KMS-11 (cell line): ENCODE results near the gene ABCA8.

Source experiments
- H2AFZ ChIP-seq: fragments of 200-600 bp; sonication (generic); 2 replicates; pipeline ENCODE4 v1.6.1; 2016; ENCODE audit warnings: antibody characterized with exemption, mixed run types, low read depth
- H3K27ac ChIP-seq: fragments of 200-600 bp; sonication (generic); 2 replicates; pipeline ENCODE4 v1.6.1; 2016; ENCODE audit warnings: mild to moderate bottlenecking, mixed run types
- H3K27me3 ChIP-seq: fragments of 200-600 bp; sonication (generic); 2 replicates; pipeline ENCODE4 v1.6.1; 2017; ENCODE audit warnings: mild to moderate bottlenecking, low read depth, mixed run types, moderate library complexity; ENCODE audit not compliant: insufficient read depth
- H3K36me3 ChIP-seq: fragments of 200-600 bp; sonication (generic); 2 replicates; pipeline ENCODE4 v1.6.1; 2017; ENCODE audit warnings: mild to moderate bottlenecking, mixed run types; ENCODE audit not compliant: insufficient read depth
- H3K4me1 ChIP-seq: fragments of 200-600 bp; sonication (generic); 2 replicates; pipeline ENCODE4 v1.6.1; 2016; ENCODE audit warnings: mild to moderate bottlenecking, low read depth, mixed run types; ENCODE audit not compliant: poor library complexity, severe bottlenecking
- H3K4me2 ChIP-seq: fragments of 200-600 bp; sonication (generic); 2 replicates; pipeline ENCODE4 v1.7.0; 2016; ENCODE audit warnings: mild to moderate bottlenecking, mixed run types
- H3K4me3 ChIP-seq: fragments of 200-600 bp; sonication (generic); IDR thresholded peaks from 2 replicates; pipeline ENCODE4 v1.6.1; 2017; ENCODE audit warnings: low read depth, low read length, mixed read lengths; ENCODE audit not compliant: insufficient read depth
- H3K79me2 ChIP-seq: fragments of 200-600 bp; sonication (generic); 2 replicates; pipeline ENCODE4 v1.6.1; 2016; ENCODE audit warnings: low read depth, mixed run types; ENCODE audit not compliant: insufficient read depth
- H3K9ac ChIP-seq: fragments of 200-600 bp; sonication (generic); 2 replicates; pipeline ENCODE4 v1.6.1; 2016; ENCODE audit warnings: mild to moderate bottlenecking, mixed run types
- H4K20me1 ChIP-seq: fragments of 200-600 bp; sonication (generic); 2 replicates; pipeline ENCODE4 v1.6.1; 2016; ENCODE audit warnings: mild to moderate bottlenecking, mixed run types; ENCODE audit not compliant: insufficient read depth
- CTCF ChIP-seq: fragments of 200-600 bp; sonication (generic); conservative IDR thresholded peaks from 2 replicates; pipeline ENCODE4 v1.6.1; 2017; ENCODE audit warnings: low read depth, mild to moderate bottlenecking, antibody characterized with exemption, low read length, moderate library complexity, mixed read lengths

Gene ABCA8

GRCh38 chr17:68835071-68835470 lies 120.1 kb downstream of the ABCA8 start:
- H3K9ac ChIP-seq: no peak overlapping the region
- H3K27me3 ChIP-seq: no peaks in the 10 kb centered on the region
- H3K4me2 ChIP-seq: no peak overlapping the region
- no peaks in the 10 kb centered on the region for H3K79me2 ChIP-seq
- TF ChIP-seq CTCF: no peak
- H3K4me1 ChIP-seq: no peaks in the 10 kb centered on the region
- no peaks in the 10 kb centered on the region for H3K36me3 ChIP-seq
- no peak overlapping the region for H2AFZ ChIP-seq
- H3K27ac ChIP-seq: no peak overlapping the region
- no peak overlapping the region for H3K4me3 ChIP-seq
- no peaks in the 10 kb centered on the region for H4K20me1 ChIP-seq

- no peaks in the 10 kb centered on the region for H3K79me2 ChIP-seq
- no peaks in the 10 kb centered on the region for H3K4me1 ChIP-seq
- no peak overlapping the region for H3K27ac ChIP-seq
- TF ChIP-seq CTCF: no peak
- no peak overlapping the region for H3K4me3 ChIP-seq
- no peaks in the 10 kb centered on the region for H3K27me3 ChIP-seq
- no peak overlapping the region for H2AFZ ChIP-seq
- H3K9ac ChIP-seq: no peak overlapping the region
- H4K20me1 ChIP-seq: no peaks in the 10 kb centered on the region
- H3K4me2 ChIP-seq: no peak overlapping the region
- H3K36me3 ChIP-seq: no peaks in the 10 kb centered on the region
Observed at GRCh38 chr17:68834328-68834836, 120.8 kb downstream of the ABCA8 start.

- Histone ChIP-seq H3K4me2 (no peak overlapping the region), H3K4me3 (no peak overlapping the region), H2AFZ (no peak overlapping the region), H4K20me1 (no peaks in the 10 kb centered on the region), H3K27ac (no peak overlapping the region), H3K79me2 (no peaks in the 10 kb centered on the region), H3K9ac (no peak overlapping the region), H3K4me1 (no peaks in the 10 kb centered on the region), H3K36me3 (no peaks in the 10 kb centered on the region), H3K27me3 (no peaks in the 10 kb centered on the region)
- TF ChIP-seq CTCF: no peak
Observed at GRCh38 chr17:68832109-68832802, 122.9 kb downstream of the ABCA8 start.

GRCh38 chr17:68831170-68831569 lies 124.0 kb downstream of the ABCA8 start:
- Histone ChIP-seq H3K27me3 (no peaks in the 10 kb centered on the region), H3K79me2 (no peaks in the 10 kb centered on the region), H3K4me2 (no peak overlapping the region), H2AFZ (no peak overlapping the region), H3K36me3 (no peaks in the 10 kb centered on the region), H4K20me1 (no peaks in the 10 kb centered on the region), H3K27ac (no peak overlapping the region), H3K9ac (no peak overlapping the region), H3K4me3 (no peak overlapping the region), H3K4me1 (no peaks in the 10 kb centered on the region)
- TF ChIP-seq CTCF: no peak
